Endothelial cell of umbilical vein (primary cell): ENCODE measurements around the gene ATF5. TPM values are rescaled to one million over a fixed set of nuclear protein-coding genes. Genes with fewer than 3 reads are reported as not detected.
"Not testable (repeated sequence)": the region's sequence is repeated elsewhere in the genome, so short reads cannot be mapped to it uniquely, and the experiment has no call there.

ENCODE experiments used
- BruUV-seq: library from RNA; stranded (reverse); fragments of 400-500 nt; replicated peaks from 2 replicates; lab custom pipeline; 2021; lab: Mats Ljungman, UMichigan
- CTCF ChIA-PET: fragments of 300-600, 350-600 bp; sonication (Branson Sonifier 250); formaldehyde crosslinking; loops from one replicate; lab custom pipeline; 2021; ENCODE audit warnings: antibody characterized with exemption, inconsistent platforms; lab: Charles Lee
- POLR2A ChIA-PET: fragments of 300-600, 350-600 bp; sonication (Branson Sonifier 250); formaldehyde crosslinking; loops from one replicate; lab custom pipeline; 2021; ENCODE audit warnings: antibody characterized with exemption, inconsistent platforms; lab: Charles Lee
- DNase-seq: peaks from one replicate; pipeline ENCODE4 v3.0.0-alpha.2; 2011; ENCODE audit warnings: low read depth, low spot score
- FAIRE-seq: peaks from 2 replicates; lab custom pipeline; 2011; peaks lifted over from hg19 to GRCh38; lab: Jason Lieb, UNC
- H2AFZ ChIP-seq: 2 replicates; pipeline ENCODE4 v1.6.0; 2012; ENCODE audit warnings: low read depth, low read length, control low read depth, inconsistent platforms
- H3K27ac ChIP-seq: 2 replicates; pipeline ENCODE4 v1.5.1; 2011; ENCODE audit warnings: low read depth, mild to moderate bottlenecking, control low read depth, low read length, moderate library complexity; ENCODE audit not compliant: insufficient read depth
- H3K27me3 ChIP-seq, 2 experiments: 2 replicates each; pipeline versions ENCODE4 v1.6.0 to v1.6.1; 2011; ENCODE audit warnings: low read length in 2 of 2, mixed read lengths in 1 of 2; ENCODE audit not compliant: control insufficient read depth in 2 of 2, insufficient read depth in 2 of 2
- H3K36me3 ChIP-seq, 2 experiments: 2 replicates in 1 of 2; 3 replicates in 1 of 2; pipeline ENCODE4 v1.5.1; 2011; ENCODE audit warnings: low read length in 2 of 2, mild to moderate bottlenecking in 1 of 2, moderate library complexity in 1 of 2; ENCODE audit not compliant: control insufficient read depth in 2 of 2, insufficient read depth in 2 of 2; ENCODE audit errors: extremely low read depth in 1 of 2
- H3K4me1 ChIP-seq: 3 replicates; pipeline ENCODE4 v1.5.1; 2011; ENCODE audit warnings: mild to moderate bottlenecking, low read length; ENCODE audit not compliant: control insufficient read depth, insufficient read depth; ENCODE audit errors: extremely low read depth
- H3K4me2 ChIP-seq: 2 replicates; pipeline ENCODE4 v1.6.1; 2011; ENCODE audit warnings: low read length, control low read depth, mixed read lengths; ENCODE audit not compliant: insufficient read depth
- H3K4me3 ChIP-seq, 3 experiments: fragments of 200-600 bp in 1 of 3; sonication (generic), shearing (Covaris generic) in 1 of 3; replicated peaks in 1 of 3; 2 replicates each; pipeline ENCODE4 v1.5.1; 2011 to 2016; ENCODE audit warnings: control low read depth in 3 of 3, low read length in 3 of 3, mild to moderate bottlenecking in 2 of 3, inconsistent platforms in 1 of 3, low read depth in 1 of 3, moderate library complexity in 1 of 3; ENCODE audit not compliant: insufficient read depth in 1 of 3
- H3K79me2 ChIP-seq: 2 replicates; pipeline ENCODE4 v1.6.0; 2012; ENCODE audit warnings: low read length, inconsistent platforms; ENCODE audit not compliant: control insufficient read depth, insufficient read depth
- H3K9ac ChIP-seq: replicated peaks from 2 replicates; pipeline ENCODE3; 2011; ENCODE audit warnings: low read length, control low read depth; ENCODE audit not compliant: insufficient read depth; ENCODE audit errors: extremely low read depth
- H3K9me1 ChIP-seq: replicated peaks from 3 replicates; pipeline ENCODE4 v1.6.0; 2011; ENCODE audit warnings: mild to moderate bottlenecking, low read length; ENCODE audit not compliant: control insufficient read depth, insufficient read depth; ENCODE audit errors: extremely low read depth
- H3K9me3 ChIP-seq: replicated peaks from 2 replicates; pipeline ENCODE4 v1.5.1; 2012; ENCODE audit warnings: low read length, inconsistent platforms; ENCODE audit not compliant: control insufficient read depth, insufficient read depth
- H4K20me1 ChIP-seq: replicated peaks from 2 replicates; pipeline ENCODE3; 2011; ENCODE audit warnings: mild to moderate bottlenecking, low read length; ENCODE audit not compliant: control insufficient read depth, insufficient read depth; ENCODE audit errors: extremely low read depth
- CTCF ChIP-seq, 2 donors: IDR thresholded peaks; 1 replicate in 1 of 2; 2 replicates in 1 of 2; pipeline ENCODE4 v1.5.1; 2011; ENCODE audit warnings: low read length in 2 of 2, mild to moderate bottlenecking in 2 of 2, moderate library complexity in 2 of 2, control low read depth in 1 of 2, inconsistent platforms in 1 of 2, low read depth in 1 of 2; ENCODE audit not compliant: insufficient read depth in 1 of 2; ENCODE audit errors: extremely low read depth in 1 of 2
- EZH2 ChIP-seq: IDR thresholded peaks from 2 replicates; pipeline ENCODE4 v1.6.1; 2012; ENCODE audit warnings: borderline replicate concordance, low read depth, mild to moderate bottlenecking, moderate library complexity, low read length, inconsistent platforms; ENCODE audit not compliant: severe bottlenecking
- FOS ChIP-seq: IDR thresholded peaks from 2 replicates; pipeline ENCODE4 v1.6.1; 2011; ENCODE audit warnings: mild to moderate bottlenecking, low read length, moderate library complexity, borderline replicate concordance; ENCODE audit not compliant: insufficient read depth
- GATA2 ChIP-seq: IDR thresholded peaks from 2 replicates; pipeline ENCODE4 v1.7.0; 2011; ENCODE audit warnings: low read depth, mild to moderate bottlenecking, moderate library complexity, mixed read lengths, low read length; ENCODE audit not compliant: insufficient read length, insufficient read depth
- JUN ChIP-seq: IDR thresholded peaks from 2 replicates; pipeline ENCODE4 v1.6.1; 2011; ENCODE audit warnings: borderline replicate concordance, low read depth; ENCODE audit not compliant: insufficient read length, insufficient read depth
- MAX ChIP-seq: IDR thresholded peaks from 2 replicates; pipeline ENCODE4 v1.6.1; 2011; ENCODE audit not compliant: insufficient read depth, insufficient read length
- MYC ChIP-seq: IDR thresholded peaks from one replicate; pipeline ENCODE4 v1.6.1; 2011; ENCODE audit warnings: mild to moderate bottlenecking, low read depth, low read length
- POLR2A ChIP-seq: IDR thresholded peaks from 2 replicates; pipeline ENCODE4 v1.6.1; 2012; ENCODE audit warnings: low read depth, mild to moderate bottlenecking, control low read depth, low read length
- POLR2AphosphoS5 ChIP-seq: IDR thresholded peaks from 2 replicates; pipeline ENCODE4 v1.6.1; 2012; ENCODE audit warnings: low read depth, mild to moderate bottlenecking, control low read depth, low read length, moderate library complexity; ENCODE audit not compliant: insufficient read depth
- dilution Hi-C: fragments of 300-500 bp; cut with MboI; formaldehyde crosslinking; loops from one replicate; pipeline ENCODE4 v1.15.0; 2019; ENCODE audit warnings: low sequenced_read_pairs; ENCODE audit not compliant: extremely low pct_ligation_motif_present
- intact Hi-C: fragments of 100-400 bp; cut with micrococcal nuclease; formaldehyde crosslinking; loops from one replicate; pipeline ENCODE4 v1.10.0; 2022
- polyA plus RNA-seq, 4 experiments: library from polyadenylated mRNA; depleted of rRNA in 3 of 4; stranded (reverse) in 3 of 4; unstranded in 1 of 4; fragments of >200 nt; gene quantifications; 2 replicates each; pipeline versions ENCODE4 v1.2.1 to v1.2.3, GENCODE V29; 2011 to 2012; ENCODE audit warnings: missing spikeins in 1 of 4
- total RNA-seq: library from RNA; stranded (reverse); gene quantifications from 2 replicates; pipeline ENCODE4 v1.2.3, GENCODE V29; 2021

Gene ATF5
- total and polyA plus RNA-seq, 2 donors (not counting 3 experiments of a cell fraction or from before 2014, with no cell fraction given) = 23.2 to 46.0 TPM

- dilution Hi-C loops (no loop called here), intact Hi-C loops (no loop called here)
- Histone ChIP-seq H3K4me3 (no peak overlapping the region), H3K4me1 (peaks cover 10% of the 10 kb centered on the region), H3K36me3 (peaks cover 6 to 25% of the 10 kb centered on the region in 2 experiments), H3K9me3 (no peaks in the 10 kb centered on the region), H3K27me3 (no peaks in the 10 kb centered on the region), H2AFZ (no peak overlapping the region), H3K4me2 (no peak overlapping the region), H4K20me1 (no peaks in the 10 kb centered on the region), H3K27ac (no peak overlapping the region), H3K9me1 (no peaks in the 10 kb centered on the region), H3K79me2 (peaks cover 90% of the 10 kb centered on the region), H3K9ac (no peak overlapping the region)
- ChIA-PET POLR2A (no interaction called here), CTCF (no interaction called here)
- DNase-seq = no peak
- TF ChIP-seq MAX (no peak), EZH2 (no peak), JUN (no peak), POLR2A (no peak), POLR2AphosphoS5 (no peak), FOS (no peak), GATA2 (no peak), MYC (no peak), CTCF (IDR thresholded peaks at IDR 0.05; ENCODE audit: extremely low read depth in 1 of 2, insufficient read depth in 1 of 2, low read depth in 1 of 2, low read length in 2 of 2) (no peak)
- no peak for FAIRE-seq
- BruUV-seq = no TSS peak
Observed at GRCh38 chr19:49924004-49924880, 4.8 kb upstream of the ATF5 start.

GRCh38 chr19:49924881-49925210, 4.2 kb upstream of the ATF5 start:
- H3K4me3 ChIP-seq, BruUV-seq, H3K27ac ChIP-seq, H3K9ac ChIP-seq, H2AFZ ChIP-seq, intact Hi-C loops, H3K27me3 ChIP-seq, DNase-seq, dilution Hi-C loops, POLR2A ChIA-PET, CTCF ChIA-PET, H3K9me1 ChIP-seq, H3K9me3 ChIP-seq, H3K4me2 ChIP-seq, H4K20me1 ChIP-seq, FAIRE-seq: not testable (repeated sequence)
- peaks cover 10% of the 10 kb centered on the region for H3K4me1 ChIP-seq
- H3K79me2 ChIP-seq = peaks cover 86% of the 10 kb centered on the region
- H3K36me3 ChIP-seq = peaks cover 6 to 25% of the 10 kb centered on the region in 2 experiments
